ENCODE data around the gene C9orf43. TPM values are rescaled to one million over a fixed set of nuclear protein-coding genes. Genes with fewer than 3 reads are reported as not detected.
"Not testable (repeated sequence)": the region's sequence is repeated elsewhere in the genome, so short reads cannot be mapped to it uniquely, and the experiment has no call there.

C9orf43 gene
- total RNA-seq, 6 donors from 2014 or later: 0.23 to 3.1 (median 0.43) TPM

DNA sequence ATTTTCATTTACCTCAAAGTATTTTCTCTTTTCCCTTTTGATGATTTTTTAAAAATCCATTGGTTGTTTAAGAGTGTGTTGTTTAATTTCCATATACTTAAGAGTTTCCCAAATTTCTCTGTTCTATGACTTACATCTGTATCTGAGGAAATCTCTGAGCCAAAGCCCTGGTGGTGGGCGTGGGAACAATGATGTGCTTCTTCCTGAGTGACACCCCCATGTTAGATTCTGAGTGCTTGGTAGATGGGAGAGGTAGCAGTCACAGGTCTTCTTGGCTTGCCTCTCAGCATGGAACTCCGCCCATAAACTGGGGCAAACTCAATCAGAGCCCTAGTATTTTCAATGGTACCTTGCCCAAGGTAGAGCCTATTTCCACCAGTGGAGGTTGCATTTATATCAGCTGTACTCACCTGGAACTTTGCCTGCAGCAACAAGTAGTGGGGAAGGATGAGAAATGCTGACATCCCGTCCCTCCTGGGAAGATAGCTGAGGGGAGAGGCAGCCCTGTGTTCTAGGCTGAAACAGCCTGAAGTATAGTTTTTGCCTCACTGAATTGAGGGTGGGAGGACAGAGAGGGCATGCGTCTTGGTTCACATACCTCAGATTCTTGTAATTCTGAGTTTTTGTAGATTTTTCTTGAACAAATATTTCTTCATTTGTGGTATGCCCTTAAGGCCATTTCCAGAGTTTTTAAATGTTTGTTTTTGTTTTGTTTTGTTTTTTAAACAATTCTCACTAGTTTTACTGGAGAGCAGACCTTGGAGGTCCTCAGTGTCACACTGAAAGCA lies 26.4 kb downstream of the C9orf43 start:
- DNase-seq (no peak), ATAC-seq (ENCODE audit: low FRiP score in 2 of 2) (no peak)
- TF ChIP-seq POLR2A (IDR thresholded peaks at IDR 0.05): no peak
- TF ChIP-seq, protein P1, sequence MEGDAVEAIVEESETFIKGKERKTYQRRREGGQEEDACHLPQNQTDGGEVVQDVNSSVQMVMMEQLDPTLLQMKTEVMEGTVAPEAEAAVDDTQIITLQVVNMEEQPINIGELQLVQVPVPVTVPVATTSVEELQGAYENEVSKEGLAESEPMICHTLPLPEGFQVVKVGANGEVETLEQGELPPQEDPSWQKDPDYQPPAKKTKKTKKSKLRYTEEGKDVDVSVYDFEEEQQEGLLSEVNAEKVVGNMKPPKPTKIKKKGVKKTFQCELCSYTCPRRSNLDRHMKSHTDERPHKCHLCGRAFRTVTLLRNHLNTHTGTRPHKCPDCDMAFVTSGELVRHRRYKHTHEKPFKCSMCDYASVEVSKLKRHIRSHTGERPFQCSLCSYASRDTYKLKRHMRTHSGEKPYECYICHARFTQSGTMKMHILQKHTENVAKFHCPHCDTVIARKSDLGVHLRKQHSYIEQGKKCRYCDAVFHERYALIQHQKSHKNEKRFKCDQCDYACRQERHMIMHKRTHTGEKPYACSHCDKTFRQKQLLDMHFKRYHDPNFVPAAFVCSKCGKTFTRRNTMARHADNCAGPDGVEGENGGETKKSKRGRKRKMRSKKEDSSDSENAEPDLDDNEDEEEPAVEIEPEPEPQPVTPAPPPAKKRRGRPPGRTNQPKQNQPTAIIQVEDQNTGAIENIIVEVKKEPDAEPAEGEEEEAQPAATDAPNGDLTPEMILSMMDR (IDR thresholded peaks at IDR 0.05): no peak
- TF ChIP-seq EP300 (IDR thresholded peaks at IDR 0.05): no peak
- TF ChIP-seq POLR2AphosphoS5 (IDR thresholded peaks at IDR 0.05): no peak

DNA sequence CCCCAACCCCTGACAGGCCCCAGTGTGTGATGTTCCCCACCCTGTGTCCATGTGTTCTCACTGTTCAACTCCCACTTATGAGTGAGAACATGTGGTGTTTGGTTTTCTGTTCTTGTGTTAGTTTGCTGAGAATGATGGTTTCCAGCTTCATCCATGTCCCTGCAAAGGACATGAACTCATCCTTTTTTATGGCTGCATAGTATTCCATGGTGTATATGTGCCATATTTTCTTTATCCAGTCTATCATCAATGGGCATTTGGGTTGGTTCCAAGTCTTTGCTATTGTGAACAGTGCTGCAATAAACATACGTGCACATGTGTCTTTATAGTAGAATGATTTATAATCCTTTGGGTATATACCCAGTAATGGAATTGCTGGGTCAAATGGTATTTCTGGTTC lies 27.2 kb downstream of the C9orf43 start:
- H3K36me3 ChIP-seq; H3K4me1 ChIP-seq; H3K4me3 ChIP-seq; H3K27me3 ChIP-seq; H3K9me3 ChIP-seq; DNase-seq; ATAC-seq (ENCODE audit: low FRiP score in 2 of 2); H3K27ac ChIP-seq: not testable (repeated sequence)
- 81 to 83% methylated on average over 1 of the region's 1 CpG for WGBS, 2 donors

More for the DNA sequence above, 26.4 kb downstream of the C9orf43 start:
- no peak overlapping the region for H3K4me3 ChIP-seq
- 76 to 79% methylated on average over 4 of the region's 4 CpGs for WGBS, 2 donors
- no peaks in the 10 kb centered on the region for H3K9me3 ChIP-seq
- no peaks in the 10 kb centered on the region for H3K36me3 ChIP-seq
- no peaks in the 10 kb centered on the region for H3K4me1 ChIP-seq
- no peak overlapping the region for H3K27ac ChIP-seq
- H3K27me3 ChIP-seq: no peaks in the 10 kb centered on the region

DNA sequence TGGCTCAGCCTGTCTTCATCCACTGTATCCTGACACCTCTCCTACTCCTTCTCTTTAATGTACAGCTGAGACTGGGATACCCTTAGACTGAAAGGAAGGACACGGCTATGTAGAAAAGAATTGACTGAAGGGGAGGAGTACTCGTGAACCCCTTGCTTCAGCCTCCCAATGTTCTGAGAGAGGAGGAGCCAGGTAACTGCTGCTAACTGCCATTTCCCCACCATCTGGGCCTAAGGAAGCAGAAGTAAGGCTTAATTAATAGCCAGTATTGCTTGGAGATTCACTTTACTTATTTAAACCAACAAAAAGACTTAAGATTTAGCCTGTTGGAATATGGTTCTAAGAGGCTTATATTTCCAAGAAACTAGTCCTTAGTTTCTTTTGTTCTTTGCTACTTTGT lies 34.2 kb downstream of the C9orf43 start:
- DNase-seq: no peak
- H3K27ac ChIP-seq: no peak overlapping the region
- no peak for ATAC-seq (ENCODE audit: low FRiP score in 2 of 2)
- 72 to 76% methylated on average over 2 of the region's 2 CpGs for WGBS, 2 donors
- no peak for TF ChIP-seq POLR2AphosphoS5 (IDR thresholded peaks at IDR 0.05)
- TF ChIP-seq EP300 (IDR thresholded peaks at IDR 0.05): no peak
- TF ChIP-seq POLR2A (IDR thresholded peaks at IDR 0.05): no peak
- TF ChIP-seq, protein P1 (IDR thresholded peaks at IDR 0.05): no peak
- H3K27me3 ChIP-seq: no peaks in the 10 kb centered on the region
- no peaks in the 10 kb centered on the region for H3K36me3 ChIP-seq
- peaks cover 0 to 10% (median 6%) of the 10 kb centered on the region in 4 donors for H3K4me1 ChIP-seq
- no peak overlapping the region for H3K4me3 ChIP-seq
- H3K9me3 ChIP-seq: no peaks in the 10 kb centered on the region

DNA sequence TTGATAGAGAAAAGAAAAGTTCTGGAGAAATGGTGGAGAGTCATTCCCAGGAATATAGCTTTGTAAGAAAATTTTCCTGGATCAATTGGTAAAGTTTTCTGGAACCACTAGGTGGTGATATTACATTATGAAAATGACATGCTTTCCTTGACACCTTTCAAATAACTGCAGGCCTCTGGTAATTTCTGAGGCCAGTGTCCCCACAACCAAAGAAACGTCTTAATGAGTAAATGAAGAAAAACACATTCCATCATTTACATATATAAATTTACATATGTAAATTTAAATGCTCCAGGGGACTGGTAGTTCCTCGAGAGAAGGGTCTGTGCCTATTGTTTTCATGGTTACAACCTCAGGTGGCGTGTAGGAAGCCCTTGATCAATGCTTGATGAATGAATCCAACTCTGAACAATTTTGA lies 35.8 kb downstream of the C9orf43 start:
- no peak for TF ChIP-seq POLR2AphosphoS5 (IDR thresholded peaks at IDR 0.05)
- TF ChIP-seq, protein P1 (IDR thresholded peaks at IDR 0.05): peak; percentile 45 to 76 (median 65)
- no peak overlapping the region for H3K4me3 ChIP-seq
- no peaks in the 10 kb centered on the region for H3K36me3 ChIP-seq
- peak overlapping the region in 2 of 4 donors; percentile 1 to 36 for H3K27ac ChIP-seq
- 48 to 59% methylated on average over 3 of the region's 3 CpGs for WGBS, 2 donors
- DNase-seq (no peak), ATAC-seq (ENCODE audit: low FRiP score in 2 of 2) (peak in 1 of 2 donors; percentile 63)
- no peaks in the 10 kb centered on the region for H3K27me3 ChIP-seq
- H3K9me3 ChIP-seq: no peaks in the 10 kb centered on the region
- peaks cover 0 to 10% (median 6%) of the 10 kb centered on the region in 4 donors for H3K4me1 ChIP-seq

DNA sequence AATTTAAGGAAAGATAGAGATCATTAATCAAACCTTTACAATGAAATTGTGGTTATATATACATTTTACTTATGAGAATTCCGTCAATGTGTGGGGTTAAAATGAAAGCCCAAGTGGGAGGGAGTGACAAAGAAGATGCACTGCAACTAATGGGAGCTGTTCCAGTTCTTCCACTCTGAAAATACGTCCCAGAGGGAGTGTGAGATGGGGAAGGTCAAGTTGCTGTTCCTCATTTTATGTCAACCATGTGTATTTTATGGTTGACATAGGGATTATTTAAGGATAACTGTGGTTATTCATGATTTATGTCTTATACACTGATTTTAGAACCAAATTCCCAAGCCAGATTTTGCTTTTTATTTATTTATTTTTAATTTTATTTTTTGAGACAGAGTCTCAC lies 38.8 kb downstream of the C9orf43 start:
- Histone ChIP-seq H3K27ac (no peak overlapping the region), H3K9me3 (no peaks in the 10 kb centered on the region), H3K4me3 (no peak overlapping the region), H3K4me1 (peaks cover 3 to 10% (median 10%) of the 10 kb centered on the region in 4 donors), H3K36me3 (no peaks in the 10 kb centered on the region), H3K27me3 (no peaks in the 10 kb centered on the region)
- 36 to 50% methylated on average over 2 of the region's 2 CpGs for WGBS, 2 donors
- DNase-seq: no peak
- no peak for TF ChIP-seq POLR2A (IDR thresholded peaks at IDR 0.05)
- no peak for TF ChIP-seq EP300 (IDR thresholded peaks at IDR 0.05)
- no peak for TF ChIP-seq POLR2AphosphoS5 (IDR thresholded peaks at IDR 0.05)
- TF ChIP-seq, protein P1 (IDR thresholded peaks at IDR 0.05): no peak
- ATAC-seq (ENCODE audit: low FRiP score in 2 of 2): no peak

Data from upper lobe of left lung (tissue), 6 donors.